HAP-1 (cell line): ENCODE results near the gene MAPK7.

Experiments
- DNase-seq, 2 experiments: peaks; one replicate each; pipeline ENCODE4 v3.0.0-alpha.2; 2016 to 2020; ENCODE audit warnings: low spot score in 2 of 2
- H3K27me3 ChIP-seq: fragments of 250-450 bp; sonication (Bioruptor Pico); 2 replicates; pipeline ENCODE4 v1.5.1; 2020; ENCODE audit warnings: low read depth, mild to moderate bottlenecking, moderate library complexity
- H3K36me3 ChIP-seq: fragments of 250-450 bp; sonication (Bioruptor Pico); replicated peaks from 2 replicates; pipeline ENCODE4 v1.5.1; 2020; ENCODE audit warnings: mild to moderate bottlenecking
- H3K4me1 ChIP-seq: fragments of 250-450 bp; sonication (Bioruptor Pico); 2 replicates; pipeline ENCODE4 v1.5.1; 2020; ENCODE audit warnings: mild to moderate bottlenecking
- H3K4me3 ChIP-seq: fragments of 250-450 bp; sonication (Bioruptor Pico); 2 replicates; pipeline ENCODE4 v1.5.1; 2020; ENCODE audit warnings: mild to moderate bottlenecking, moderate library complexity
- H3K9me3 ChIP-seq: fragments of 250-450 bp; sonication (Bioruptor Pico); 2 replicates; pipeline ENCODE4 v1.5.1; 2020; ENCODE audit warnings: mild to moderate bottlenecking, moderate library complexity
- in situ Hi-C: fragments of 300-500 bp; cut with MboI; formaldehyde crosslinking; loops from 3 replicates; pipeline ENCODE4 v1.14.3; 2020; ENCODE audit warnings: low sequenced_read_pairs, inconsistent platforms, mixed read lengths

Gene MAPK7

DNA sequence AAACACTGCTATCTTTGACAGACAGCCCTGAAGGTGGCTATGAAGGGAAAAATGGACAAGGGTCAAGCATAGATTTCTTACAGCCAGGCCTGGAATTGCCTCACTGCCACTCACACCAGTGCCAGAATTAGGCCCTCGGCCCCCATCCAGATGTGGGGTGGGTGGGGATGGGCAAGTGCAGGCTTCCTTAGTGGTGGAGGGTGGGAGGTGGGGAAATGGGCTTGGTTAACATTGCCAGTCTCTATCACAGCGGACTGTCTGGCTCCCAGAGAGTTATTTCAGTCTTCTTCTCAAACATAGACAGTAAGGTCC lies 40.6 kb upstream of the MAPK7 start:
- Histone ChIP-seq H3K4me1 (peaks cover 4% of the 10 kb centered on the region; the same call in 1 of the 2 replicates), H3K27me3 (no peaks in the 10 kb centered on the region), H3K36me3 (no peaks in the 10 kb centered on the region), H3K4me3 (no peak overlapping the region), H3K9me3 (no peaks in the 10 kb centered on the region)
- no peak for DNase-seq
- in situ Hi-C loops: no loop called here

DNA sequence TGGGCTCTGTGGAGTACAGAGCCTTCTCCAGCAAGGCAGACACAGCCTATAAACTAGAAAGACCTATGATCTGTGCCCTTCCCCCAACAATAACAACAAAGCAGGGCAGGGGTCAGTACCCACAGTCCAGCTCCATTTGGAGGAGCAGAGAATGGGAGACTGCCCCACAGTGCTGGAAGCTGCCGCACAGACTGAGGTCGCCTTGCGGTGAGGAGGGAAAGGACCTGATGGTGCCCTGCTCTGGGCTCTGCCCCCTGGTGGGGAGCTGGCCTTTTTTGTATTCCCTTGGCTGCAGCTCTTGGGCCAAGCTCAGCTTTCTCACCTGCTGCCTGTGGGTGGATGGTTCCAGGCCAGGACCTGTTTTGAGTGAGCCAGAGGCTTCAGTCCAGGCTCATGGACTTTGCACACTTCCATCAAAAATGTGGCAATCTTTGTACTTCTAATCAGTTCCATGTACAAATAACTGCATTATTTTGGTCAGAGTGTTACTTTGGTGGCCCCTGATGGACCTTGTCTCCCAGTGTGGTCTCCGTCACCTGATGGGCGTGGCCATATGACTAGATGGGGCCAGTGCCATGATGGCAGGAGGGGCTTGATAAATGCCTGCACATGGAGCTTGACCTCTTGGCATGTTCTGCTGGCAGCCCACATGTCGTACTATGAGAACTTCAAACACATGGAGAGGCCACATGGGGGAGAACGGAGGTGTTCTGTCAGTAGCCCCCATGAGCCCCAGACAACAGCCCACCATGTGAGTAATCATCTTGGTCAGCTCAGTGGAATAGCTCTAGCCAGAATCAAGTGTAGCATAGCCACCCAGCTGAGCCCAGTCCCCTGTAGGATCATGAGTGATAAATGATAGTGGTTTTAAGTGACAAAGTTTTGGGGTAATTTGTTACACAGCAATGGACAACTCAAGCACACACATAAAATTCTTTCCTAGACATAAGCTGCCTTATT lies 40.0 kb upstream of the MAPK7 start:
- DNase-seq: peak; percentile 13 to 68

DNA sequence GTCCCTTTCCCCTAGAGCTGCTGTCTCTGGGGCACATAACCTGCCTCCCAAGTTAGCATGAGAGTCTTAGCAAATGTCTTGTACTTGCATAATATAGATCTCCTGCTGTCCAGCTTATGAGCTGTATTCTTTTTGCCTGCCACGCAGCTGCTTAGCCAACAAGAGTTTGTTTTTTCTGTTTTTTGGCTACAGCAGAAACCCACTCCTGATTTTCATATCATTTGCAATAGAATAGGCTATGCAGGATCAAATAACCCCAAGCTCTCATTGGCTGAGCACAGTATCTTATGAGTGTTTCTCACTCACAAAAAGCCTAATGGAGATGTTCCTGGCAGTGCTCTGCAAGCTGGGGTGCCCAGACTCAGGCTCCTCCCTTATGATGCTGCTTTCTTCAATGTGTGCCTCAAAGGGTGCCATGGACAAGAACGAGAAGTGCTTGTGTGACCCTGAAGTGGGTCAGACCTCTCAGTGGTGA lies 38.9 kb upstream of the MAPK7 start:
- Histone ChIP-seq H3K9me3 (no peaks in the 10 kb centered on the region), H3K27me3 (no peaks in the 10 kb centered on the region), H3K36me3 (no peaks in the 10 kb centered on the region), H3K4me3 (no peak overlapping the region), H3K4me1 (peaks cover 4% of the 10 kb centered on the region; the same call in 1 of the 2 replicates)
- no peak for DNase-seq
- in situ Hi-C loops: no loop called here

More for the DNA sequence above, 40.0 kb upstream of the MAPK7 start:
- H3K36me3 ChIP-seq: no peaks in the 10 kb centered on the region
- H3K27me3 ChIP-seq: no peaks in the 10 kb centered on the region
- in situ Hi-C loops: no loop called here
- H3K4me1 ChIP-seq: peaks cover 4% of the 10 kb centered on the region; the same call in 1 of the 2 replicates
- H3K4me3 ChIP-seq: no peak overlapping the region
- H3K9me3 ChIP-seq: no peaks in the 10 kb centered on the region

DNA sequence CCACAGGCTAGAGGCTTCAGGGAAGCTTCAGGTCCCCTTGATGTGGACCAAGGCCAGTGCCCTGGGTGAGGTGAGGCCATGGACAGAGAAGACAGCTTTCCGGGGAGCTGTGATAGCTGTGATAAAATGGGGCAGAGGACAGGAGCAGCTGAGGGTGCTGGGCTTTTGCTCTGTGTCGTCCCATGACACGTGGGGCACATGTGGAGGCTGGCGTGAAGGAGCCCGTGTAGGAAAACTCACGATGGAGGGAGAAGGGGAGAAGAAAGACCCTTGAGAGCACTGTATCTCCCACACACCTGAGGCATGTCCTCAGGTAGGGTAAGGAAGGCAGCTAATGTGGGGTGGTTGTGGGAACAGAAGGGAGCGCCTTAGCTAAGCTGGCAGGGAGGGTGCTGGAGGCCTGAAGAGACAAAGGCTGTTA lies 37.1 kb upstream of the MAPK7 start:
- Histone ChIP-seq H3K9me3 (no peaks in the 10 kb centered on the region), H3K4me3 (no peak overlapping the region), H3K4me1 (peaks cover 4% of the 10 kb centered on the region; the same call in 1 of the 2 replicates), H3K27me3 (no peaks in the 10 kb centered on the region), H3K36me3 (no peaks in the 10 kb centered on the region; the same call in 1 of the 2 replicates)
- DNase-seq: no peak
- in situ Hi-C loops: no loop called here

DNA sequence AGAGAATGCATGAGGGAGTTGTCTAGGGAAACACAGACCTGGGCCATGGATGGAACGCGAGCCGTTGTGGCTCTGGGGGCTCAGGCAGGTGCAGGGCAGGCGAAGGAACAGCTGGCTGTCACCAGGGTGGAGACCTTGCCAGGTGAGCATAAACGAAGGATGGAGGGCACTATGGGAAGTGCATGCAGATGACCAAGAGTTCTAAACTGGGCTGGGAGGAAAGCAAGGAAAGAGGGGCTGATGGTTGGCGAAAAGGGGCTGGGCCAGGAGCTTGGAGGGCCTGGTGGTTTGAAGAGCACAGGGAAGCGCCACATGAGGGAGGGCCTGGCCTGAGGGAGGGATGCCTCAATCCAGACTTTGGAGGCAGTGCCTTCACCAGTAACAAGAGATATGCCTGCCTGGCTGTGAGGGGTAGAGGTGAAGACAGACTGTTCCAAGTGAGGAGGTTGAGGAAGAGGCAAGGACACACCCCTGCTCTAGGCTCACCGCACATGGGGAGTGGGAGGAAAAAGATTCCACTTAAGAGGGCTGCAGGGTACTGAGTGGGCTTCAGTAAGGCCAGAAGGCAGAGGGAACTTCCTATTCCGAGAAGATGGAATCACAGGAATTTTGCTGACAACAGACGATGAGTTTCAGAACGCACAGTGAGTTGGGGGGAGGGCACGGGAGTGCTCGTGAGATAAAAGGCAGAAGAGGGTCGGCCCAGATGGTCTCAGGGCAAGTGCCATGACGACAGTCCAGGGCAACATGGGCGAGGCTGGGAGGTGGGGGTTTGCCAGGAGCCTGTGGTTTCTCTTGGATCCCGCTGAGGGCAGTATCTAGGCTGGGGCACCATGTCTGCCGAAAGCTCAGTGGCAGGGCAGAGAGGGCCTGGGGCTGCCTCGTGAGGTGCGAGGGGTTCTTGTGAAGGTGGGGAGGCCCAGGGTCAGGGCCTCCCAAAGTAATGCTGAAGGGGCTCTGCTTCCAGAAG lies 36.4 kb upstream of the MAPK7 start:
- H3K4me1 ChIP-seq: peaks cover 10% of the 10 kb centered on the region
- in situ Hi-C loops: no loop called here
- H3K27me3 ChIP-seq: no peaks in the 10 kb centered on the region
- no peak for DNase-seq
- no peaks in the 10 kb centered on the region; the same call in 1 of the 2 replicates for H3K36me3 ChIP-seq
- H3K4me3 ChIP-seq: no peak overlapping the region
- H3K9me3 ChIP-seq: no peaks in the 10 kb centered on the region

DNA sequence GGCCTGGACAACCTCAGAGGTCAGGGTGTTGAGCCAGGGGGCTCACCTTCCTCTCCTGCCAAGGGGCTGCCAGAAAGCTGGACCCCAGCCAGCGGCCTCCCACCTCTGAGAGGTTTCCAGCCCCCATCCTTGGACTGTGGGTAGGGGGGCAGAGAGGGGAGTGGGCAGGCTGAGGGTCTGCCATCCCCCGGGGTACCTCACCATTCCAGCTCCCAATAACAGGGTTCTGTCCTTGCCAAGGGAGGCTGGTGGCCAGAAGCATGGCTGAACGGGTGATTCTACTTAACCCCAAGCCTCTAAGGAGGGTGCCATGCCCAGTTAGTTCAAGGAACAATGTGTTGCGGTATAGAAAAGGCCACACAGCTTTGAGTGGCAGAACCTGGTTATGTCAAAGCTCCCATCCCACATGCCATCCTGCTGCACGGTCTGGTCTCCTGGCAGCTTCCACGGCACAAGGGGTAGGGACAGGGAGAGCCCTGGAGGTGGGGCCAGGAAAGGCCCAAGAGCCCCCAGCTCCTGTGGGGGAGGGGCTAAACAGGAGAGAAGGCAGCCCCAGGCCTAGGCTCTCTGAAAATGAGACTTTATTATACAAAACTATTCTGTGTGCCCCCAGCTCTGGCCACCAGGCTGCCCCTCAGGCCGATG lies 35.6 kb upstream of the MAPK7 start:
- no peaks in the 10 kb centered on the region for H3K27me3 ChIP-seq
- no peaks in the 10 kb centered on the region for H3K9me3 ChIP-seq
- no peak overlapping the region for H3K4me3 ChIP-seq
- H3K36me3 ChIP-seq: no peaks in the 10 kb centered on the region; the same call in 1 of the 2 replicates
- H3K4me1 ChIP-seq: peaks cover 16% of the 10 kb centered on the region
- DNase-seq: no peak
- in situ Hi-C loops: no loop called here

DNA sequence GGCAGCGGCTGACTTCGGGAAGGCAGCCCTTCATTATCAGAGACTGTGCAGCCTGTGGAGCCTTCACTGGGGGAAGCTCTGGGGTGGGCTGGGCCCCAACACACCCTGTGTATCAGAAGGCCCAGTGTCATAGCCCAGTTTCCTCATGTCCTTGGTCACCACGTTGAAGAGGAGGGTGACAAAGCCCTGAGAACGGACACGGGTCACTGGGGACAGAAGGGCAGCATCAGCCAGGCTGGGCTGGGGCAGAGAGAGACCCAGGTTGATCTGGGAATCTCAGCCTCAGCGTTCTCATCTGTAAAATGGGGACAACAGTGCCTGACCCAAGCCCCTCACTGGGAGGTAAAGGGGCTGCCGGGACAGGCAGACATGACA lies 35.1 kb upstream of the MAPK7 start:
- H3K27me3 ChIP-seq: no peaks in the 10 kb centered on the region
- H3K9me3 ChIP-seq: no peaks in the 10 kb centered on the region
- no peaks in the 10 kb centered on the region; the same call in 1 of the 2 replicates for H3K36me3 ChIP-seq
- peaks cover 16% of the 10 kb centered on the region for H3K4me1 ChIP-seq
- in situ Hi-C loops: no loop called here
- no peak overlapping the region for H3K4me3 ChIP-seq
- DNase-seq: no peak

DNA sequence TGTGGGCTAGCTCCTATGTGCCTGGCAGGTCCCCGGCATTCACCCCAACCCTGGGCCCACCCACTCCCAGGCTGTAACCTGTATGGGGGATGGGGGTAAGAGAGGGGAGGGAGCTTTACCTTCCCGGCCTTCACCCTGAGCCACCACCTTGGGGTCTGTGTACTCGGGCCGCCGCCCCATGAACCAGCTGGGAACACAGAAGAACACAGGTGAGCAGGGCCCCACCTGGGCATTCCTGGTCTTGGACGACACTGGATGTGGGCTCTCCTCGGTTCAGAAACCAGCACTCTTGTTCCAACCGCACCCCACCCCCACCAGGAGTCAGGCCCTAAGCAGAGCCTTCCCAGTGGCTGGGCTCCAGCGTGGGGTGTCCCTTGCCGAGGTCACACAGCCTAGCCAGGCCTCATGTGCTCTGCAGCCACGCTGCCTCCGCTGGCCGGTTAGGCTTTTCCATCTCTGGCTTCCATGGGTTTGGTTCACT lies 34.6 kb upstream of the MAPK7 start:
- H3K36me3 ChIP-seq: peaks cover 2% of the 10 kb centered on the region; the same call in 1 of the 2 replicates
- no peak overlapping the region for H3K4me3 ChIP-seq
- in situ Hi-C loops: no loop called here
- H3K4me1 ChIP-seq: peaks cover 16% of the 10 kb centered on the region
- no peaks in the 10 kb centered on the region for H3K9me3 ChIP-seq
- no peaks in the 10 kb centered on the region for H3K27me3 ChIP-seq
- DNase-seq: no peak

DNA sequence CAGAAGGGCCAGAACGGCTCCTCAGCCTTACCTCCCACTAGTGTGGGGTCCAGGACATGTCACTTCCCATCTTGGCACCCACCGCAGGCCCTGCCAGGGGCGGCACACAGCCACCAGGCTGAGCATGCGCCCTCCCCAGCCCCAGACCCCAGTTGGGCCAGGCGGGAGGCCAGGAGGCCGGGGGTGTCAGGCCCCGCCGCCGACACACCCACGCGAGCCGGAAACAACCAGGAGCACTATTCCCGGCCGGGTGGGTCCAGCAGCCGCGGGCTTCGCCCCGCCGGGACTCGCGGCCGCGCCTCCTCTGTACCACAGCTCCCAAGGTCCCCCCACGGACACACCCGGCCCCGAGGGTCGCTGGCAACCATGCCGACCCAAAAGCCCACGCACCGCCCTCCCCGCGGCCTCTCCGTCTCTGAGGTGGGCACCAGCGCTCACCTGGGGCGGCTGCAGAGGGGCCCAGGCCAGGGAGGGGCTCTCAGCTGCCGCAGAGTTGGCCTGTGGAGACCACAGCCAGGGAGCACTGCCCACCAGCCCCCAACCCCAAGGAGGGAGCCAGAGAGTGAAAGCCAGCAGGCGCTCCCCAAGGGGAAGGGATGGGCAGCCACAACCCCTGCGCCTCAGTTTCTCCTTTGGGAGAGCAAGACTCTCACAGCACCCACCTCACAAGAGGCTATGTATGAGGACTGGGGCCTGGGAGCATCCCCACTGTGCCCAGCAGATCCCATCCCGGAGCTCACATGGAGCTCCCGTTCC lies 33.8 kb upstream of the MAPK7 start:
- in situ Hi-C loops: no loop called here
- no peak overlapping the region for H3K4me3 ChIP-seq
- peaks cover 2% of the 10 kb centered on the region; the same call in 1 of the 2 replicates for H3K36me3 ChIP-seq
- H3K4me1 ChIP-seq: peaks cover 12% of the 10 kb centered on the region
- H3K27me3 ChIP-seq: no peaks in the 10 kb centered on the region
- DNase-seq: no peak
- H3K9me3 ChIP-seq: no peaks in the 10 kb centered on the region

DNA sequence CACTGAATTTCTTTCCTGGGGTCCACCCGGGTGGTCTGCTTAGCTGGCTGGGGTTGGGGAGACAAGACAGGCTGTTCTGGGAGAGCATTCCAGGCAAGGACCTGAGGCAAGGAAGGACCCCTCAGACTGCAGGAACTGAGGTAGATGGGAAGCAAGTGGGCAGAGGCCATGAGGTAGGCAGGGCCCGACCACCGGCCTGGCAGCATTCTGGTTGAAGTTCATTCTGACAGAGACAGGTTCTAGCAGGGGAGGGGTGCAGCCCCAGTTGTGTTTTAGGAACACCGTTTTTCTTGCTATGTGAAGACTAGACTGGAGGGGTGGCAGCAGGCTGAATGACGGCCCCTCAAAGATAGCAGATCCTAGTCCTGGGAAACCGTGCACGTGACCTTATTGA lies 33.2 kb upstream of the MAPK7 start:
- Histone ChIP-seq H3K9me3 (no peaks in the 10 kb centered on the region), H3K27me3 (no peaks in the 10 kb centered on the region), H3K4me3 (no peak overlapping the region), H3K36me3 (peaks cover 2% of the 10 kb centered on the region; the same call in 1 of the 2 replicates), H3K4me1 (peaks cover 12% of the 10 kb centered on the region)
- DNase-seq: no peak
- in situ Hi-C loops: no loop called here

DNA sequence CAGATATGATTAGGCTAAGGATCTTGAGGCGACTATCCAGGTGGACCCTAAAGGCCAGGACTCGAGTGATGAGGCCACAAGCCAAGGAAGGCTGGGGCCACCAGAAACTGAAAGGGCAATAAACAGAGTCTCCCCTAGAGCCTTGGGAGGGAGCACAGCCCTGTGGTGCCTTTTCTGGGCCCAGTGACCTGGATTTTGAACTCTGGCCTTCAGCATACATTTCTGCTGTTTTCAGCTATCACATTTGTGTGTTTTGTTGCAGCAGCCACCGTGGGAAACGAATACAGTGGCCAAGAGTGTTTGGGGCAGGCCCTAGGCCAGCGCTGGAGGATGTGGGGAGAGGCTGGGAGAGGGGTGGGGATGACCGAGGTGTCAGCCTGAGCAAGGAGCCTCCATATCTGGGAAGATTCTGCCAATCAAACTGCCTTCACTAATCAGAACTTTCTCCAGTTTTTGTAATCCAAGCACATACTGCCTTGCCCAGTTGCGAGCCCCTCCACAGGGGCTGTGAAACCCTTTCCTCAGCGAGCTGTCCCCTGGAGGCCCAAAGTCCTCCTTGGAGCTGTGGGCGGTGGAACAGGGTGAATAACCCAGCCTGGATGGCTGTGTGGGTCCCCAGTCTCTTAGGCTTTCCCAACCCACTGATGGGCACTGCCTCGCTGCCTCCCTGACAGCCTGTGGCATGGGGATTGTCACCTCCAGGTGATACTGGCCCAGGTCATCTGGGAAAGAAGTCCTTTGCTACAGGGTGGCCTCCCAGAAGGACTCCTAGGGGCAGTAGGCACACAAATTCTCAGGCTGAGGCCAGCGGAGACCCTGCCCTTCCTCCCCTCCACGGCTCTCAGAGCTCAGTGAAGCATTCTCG lies 32.6 kb upstream of the MAPK7 start:
- in situ Hi-C loops: no loop called here

More for the DNA sequence above, 32.6 kb upstream of the MAPK7 start:
- no peaks in the 10 kb centered on the region for H3K9me3 ChIP-seq
- no peak for DNase-seq
- H3K27me3 ChIP-seq: no peaks in the 10 kb centered on the region
- H3K4me1 ChIP-seq: peaks cover 12% of the 10 kb centered on the region
- H3K36me3 ChIP-seq: peaks cover 2% of the 10 kb centered on the region; the same call in 1 of the 2 replicates
- H3K4me3 ChIP-seq: no peak overlapping the region
